Keratinocyte (primary cell): Measurements from ENCODE around the gene DENND4C. TPM values are rescaled to one million over a fixed set of nuclear protein-coding genes. Genes with fewer than 3 reads are reported as not detected.

Experiments used
- DNase-seq: peaks from one replicate; pipeline ENCODE4 v3.0.0-alpha.2; 2011; ENCODE audit warnings: low read depth, missing footprints, low spot score
- FAIRE-seq: peaks from 2 replicates; lab custom pipeline; 2011; peaks lifted over from hg19 to GRCh38; lab: Jason Lieb, UNC
- H2AFZ ChIP-seq: 2 replicates; pipeline ENCODE4 v1.6.0; 2012; ENCODE audit warnings: low read length, control low read depth, inconsistent platforms; ENCODE audit not compliant: control insufficient read depth
- H3K27ac ChIP-seq: 2 replicates; pipeline ENCODE4 v1.5.1; 2011; ENCODE audit warnings: low read length; ENCODE audit not compliant: control insufficient read depth, insufficient read depth
- H3K27me3 ChIP-seq: 3 replicates; pipeline ENCODE4 v1.6.0; 2011; ENCODE audit warnings: low read length; ENCODE audit not compliant: control insufficient read depth, insufficient read depth; ENCODE audit errors: extremely low read depth
- H3K36me3 ChIP-seq, 2 experiments: 2 replicates in 1 of 2; 3 replicates in 1 of 2; pipeline ENCODE4 v1.5.1; 2011; ENCODE audit warnings: low read length in 2 of 2, mild to moderate bottlenecking in 1 of 2; ENCODE audit not compliant: control insufficient read depth in 2 of 2, insufficient read depth in 2 of 2; ENCODE audit errors: extremely low read depth in 1 of 2
- H3K4me1 ChIP-seq: 3 replicates; pipeline ENCODE4 v1.5.1; 2011; ENCODE audit warnings: low read length; ENCODE audit not compliant: control insufficient read depth, insufficient read depth; ENCODE audit errors: extremely low read depth
- H3K4me2 ChIP-seq: 3 replicates; pipeline ENCODE4 v1.6.0; 2011; ENCODE audit warnings: low read depth, low read length; ENCODE audit not compliant: control insufficient read depth, insufficient read depth; ENCODE audit errors: extremely low read depth
- H3K4me3 ChIP-seq, 3 experiments: fragments of 200-600 bp in 1 of 3; sonication (generic) in 1 of 3; 2 replicates in 2 of 3; 3 replicates in 1 of 3; pipeline ENCODE4 v1.5.1; 2011 to 2016; ENCODE audit warnings: low read length in 3 of 3, mild to moderate bottlenecking in 3 of 3, control low read depth in 2 of 3, inconsistent platforms in 1 of 3, low read depth in 1 of 3, mixed read lengths in 1 of 3, mixed run types in 1 of 3, moderate library complexity in 1 of 3; ENCODE audit not compliant: control insufficient read depth in 2 of 3, insufficient read depth in 2 of 3; ENCODE audit errors: extremely low read depth in 1 of 3
- H3K79me2 ChIP-seq: 2 replicates; pipeline ENCODE4 v1.6.0; 2012; ENCODE audit warnings: low read length; ENCODE audit not compliant: control insufficient read depth, insufficient read depth
- H3K9ac ChIP-seq: 3 replicates; pipeline ENCODE4 v1.6.0; 2011; ENCODE audit warnings: low read length; ENCODE audit not compliant: control insufficient read depth, insufficient read depth; ENCODE audit errors: extremely low read depth
- H3K9me1 ChIP-seq: 3 replicates; pipeline ENCODE4 v1.6.0; 2011; ENCODE audit warnings: low read length; ENCODE audit not compliant: control insufficient read depth, insufficient read depth; ENCODE audit errors: extremely low read depth
- H3K9me3 ChIP-seq: 2 replicates; pipeline ENCODE4 v1.5.1; 2012; ENCODE audit warnings: low read depth, low read length; ENCODE audit not compliant: control insufficient read depth
- H4K20me1 ChIP-seq: 3 replicates; pipeline ENCODE4 v1.6.0; 2011; ENCODE audit warnings: low read length; ENCODE audit not compliant: control insufficient read depth, insufficient read depth; ENCODE audit errors: extremely low read depth
- EZH2 ChIP-seq: IDR thresholded peaks from one replicate; pipeline ENCODE4 v1.6.1; 2012; ENCODE audit warnings: inconsistent platforms, mild to moderate bottlenecking, low read length, moderate library complexity
- dilution Hi-C: fragments of 300-500 bp; cut with MboI; formaldehyde crosslinking; loops from one replicate; pipeline ENCODE4 v1.7.0; 2020; ENCODE audit warnings: low sequenced_read_pairs; ENCODE audit not compliant: extremely low pct_ligation_motif_present
- polyA plus RNA-seq, 5 experiments: library from polyadenylated mRNA; depleted of rRNA in 3 of 5; stranded (reverse) in 3 of 5; stranded (forward) in 1 of 5; unstranded in 1 of 5; fragments of >200 nt; gene quantifications; 1 replicate in 1 of 5; 2 replicates in 3 of 5; 3 replicates in 1 of 5; pipeline versions ENCODE4 v1.2.1 to v1.2.3, GENCODE V29; 2011 to 2012; ENCODE audit warnings: missing spikeins in 2 of 5, low read depth in 1 of 5, low replicate concordance in 1 of 5
- TF ChIP-seq, protein P1 (sequence below), 3 experiments: IDR thresholded peaks in 1 of 3; conservative IDR thresholded peaks in 1 of 3; optimal IDR thresholded peaks in 1 of 3; 2 replicates in 2 of 3; 3 replicates in 1 of 3; pipeline versions ENCODE3 to v1.5.1; 2011; ENCODE audit warnings: low read length in 3 of 3, mild to moderate bottlenecking in 3 of 3, moderate library complexity in 2 of 3, control low read depth in 1 of 3, inconsistent platforms in 1 of 3; ENCODE audit not compliant: insufficient read depth in 2 of 3; ENCODE audit errors: extremely low read depth in 1 of 3

DENND4C gene
- polyA plus RNA-seq, 1 donor (not counting 4 experiments of a cell fraction or from before 2014, with no cell fraction given), result 25.6 TPM

DNA sequence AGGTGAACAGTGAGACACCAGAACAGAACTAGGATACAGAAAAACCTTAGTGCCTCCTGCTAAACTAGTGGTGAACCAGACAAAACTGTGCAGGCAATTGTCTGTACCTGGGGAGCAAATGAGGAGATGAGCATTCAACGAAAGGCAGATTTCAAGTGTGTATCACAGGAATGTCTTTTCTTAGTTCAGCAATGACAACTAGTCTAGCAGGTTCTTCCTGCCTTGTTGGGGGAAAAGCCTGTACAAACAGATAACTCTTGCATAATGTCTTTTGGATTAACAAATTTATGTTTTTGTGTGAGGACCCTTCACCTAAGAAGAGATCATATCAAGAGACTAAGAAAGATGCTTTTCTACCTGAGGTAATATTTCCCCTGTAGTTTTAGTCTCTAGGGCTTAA is 21.8 kb upstream of the DENND4C start:
- dilution Hi-C loops, result no loop called here
- TF ChIP-seq, protein P1, sequence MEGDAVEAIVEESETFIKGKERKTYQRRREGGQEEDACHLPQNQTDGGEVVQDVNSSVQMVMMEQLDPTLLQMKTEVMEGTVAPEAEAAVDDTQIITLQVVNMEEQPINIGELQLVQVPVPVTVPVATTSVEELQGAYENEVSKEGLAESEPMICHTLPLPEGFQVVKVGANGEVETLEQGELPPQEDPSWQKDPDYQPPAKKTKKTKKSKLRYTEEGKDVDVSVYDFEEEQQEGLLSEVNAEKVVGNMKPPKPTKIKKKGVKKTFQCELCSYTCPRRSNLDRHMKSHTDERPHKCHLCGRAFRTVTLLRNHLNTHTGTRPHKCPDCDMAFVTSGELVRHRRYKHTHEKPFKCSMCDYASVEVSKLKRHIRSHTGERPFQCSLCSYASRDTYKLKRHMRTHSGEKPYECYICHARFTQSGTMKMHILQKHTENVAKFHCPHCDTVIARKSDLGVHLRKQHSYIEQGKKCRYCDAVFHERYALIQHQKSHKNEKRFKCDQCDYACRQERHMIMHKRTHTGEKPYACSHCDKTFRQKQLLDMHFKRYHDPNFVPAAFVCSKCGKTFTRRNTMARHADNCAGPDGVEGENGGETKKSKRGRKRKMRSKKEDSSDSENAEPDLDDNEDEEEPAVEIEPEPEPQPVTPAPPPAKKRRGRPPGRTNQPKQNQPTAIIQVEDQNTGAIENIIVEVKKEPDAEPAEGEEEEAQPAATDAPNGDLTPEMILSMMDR (optimal IDR thresholded peaks at IDR 0.05 in 1 of 3, IDR thresholded peaks at IDR 0.05 in 1 of 3, conservative IDR thresholded peaks at IDR 0.05 in 1 of 3; ENCODE audit: extremely low read depth in 1 of 3, insufficient read depth in 2 of 3, low read length in 3 of 3), result no peak
- TF ChIP-seq EZH2, result no peak
- Histone ChIP-seq H3K27me3 (no peaks in the 10 kb centered on the region), H4K20me1 (no peaks in the 10 kb centered on the region), H3K9ac (no peak overlapping the region), H3K4me3 (peak overlapping the region in 1 of 3 experiments; percentile 18), H3K9me3 (no peaks in the 10 kb centered on the region), H3K79me2 (no peaks in the 10 kb centered on the region), H2AFZ (peak overlapping the region; percentile 17), H3K9me1 (no peaks in the 10 kb centered on the region), H3K36me3 (no peaks in the 10 kb centered on the region), H3K4me2 (peak overlapping the region; percentile 75), H3K27ac (no peak overlapping the region), H3K4me1 (peaks cover 13% of the 10 kb centered on the region)
- FAIRE-seq (peak; percentile 80), DNase-seq (no peak)

DNA sequence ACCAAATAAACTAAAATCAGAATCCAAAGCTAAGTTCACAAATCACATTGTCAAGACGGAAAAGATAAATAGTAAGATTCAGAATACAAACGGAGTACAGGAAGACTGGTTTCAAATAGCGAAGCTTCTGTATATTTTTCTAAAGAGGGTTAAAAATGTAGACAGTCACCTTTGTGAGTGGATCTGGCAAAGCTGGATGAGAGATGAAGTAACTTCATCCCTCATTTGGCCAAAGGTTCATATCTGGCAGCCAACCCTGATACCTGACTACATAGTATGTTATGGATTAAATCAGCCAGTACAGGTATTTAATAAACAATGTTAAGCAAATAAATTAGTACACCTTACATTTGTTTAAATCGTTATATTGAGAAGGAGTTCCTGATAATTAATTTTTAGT is 21.3 kb upstream of the DENND4C start:
- Histone ChIP-seq H3K79me2 (no peaks in the 10 kb centered on the region), H3K4me3 (no peak overlapping the region), H2AFZ (no peak overlapping the region), H3K9me1 (no peaks in the 10 kb centered on the region), H3K27ac (no peak overlapping the region), H3K36me3 (no peaks in the 10 kb centered on the region), H4K20me1 (no peaks in the 10 kb centered on the region), H3K4me2 (peak overlapping the region; percentile 75), H3K27me3 (no peaks in the 10 kb centered on the region), H3K9me3 (no peaks in the 10 kb centered on the region), H3K4me1 (peaks cover 13% of the 10 kb centered on the region), H3K9ac (no peak overlapping the region)
- dilution Hi-C loops, result no loop called here
- DNase-seq (no peak), FAIRE-seq (no peak)
- TF ChIP-seq, protein P1 (optimal IDR thresholded peaks at IDR 0.05 in 1 of 3, IDR thresholded peaks at IDR 0.05 in 1 of 3, conservative IDR thresholded peaks at IDR 0.05 in 1 of 3; ENCODE audit: extremely low read depth in 1 of 3, insufficient read depth in 2 of 3, low read length in 3 of 3), result no peak
- no peak for TF ChIP-seq EZH2
